Rectal smooth muscle tissue (tissue), 1 donor: ENCODE results near the gene SPON1.

Source experiments
- H3K27ac ChIP-seq: one replicate; pipeline ENCODE4 v1.7.0; 2013; ENCODE audit warnings: low read depth, low read length, inconsistent platforms
- H3K27me3 ChIP-seq: one replicate; pipeline ENCODE4 v1.7.0; 2013; ENCODE audit warnings: low read length; ENCODE audit not compliant: control insufficient read depth, insufficient read depth
- H3K36me3 ChIP-seq: one replicate; pipeline ENCODE4 v1.7.0; 2013; ENCODE audit warnings: low read length; ENCODE audit not compliant: control insufficient read depth, insufficient read depth
- H3K4me1 ChIP-seq: one replicate; pipeline ENCODE4 v1.7.0; 2013; ENCODE audit warnings: low read length; ENCODE audit not compliant: control insufficient read depth, insufficient read depth
- H3K4me3 ChIP-seq: one replicate; pipeline ENCODE4 v1.7.0; 2013; ENCODE audit warnings: low read length
- H3K9ac ChIP-seq: one replicate; pipeline ENCODE4 v1.7.0; 2013; ENCODE audit warnings: low read length

Gene SPON1

DNA sequence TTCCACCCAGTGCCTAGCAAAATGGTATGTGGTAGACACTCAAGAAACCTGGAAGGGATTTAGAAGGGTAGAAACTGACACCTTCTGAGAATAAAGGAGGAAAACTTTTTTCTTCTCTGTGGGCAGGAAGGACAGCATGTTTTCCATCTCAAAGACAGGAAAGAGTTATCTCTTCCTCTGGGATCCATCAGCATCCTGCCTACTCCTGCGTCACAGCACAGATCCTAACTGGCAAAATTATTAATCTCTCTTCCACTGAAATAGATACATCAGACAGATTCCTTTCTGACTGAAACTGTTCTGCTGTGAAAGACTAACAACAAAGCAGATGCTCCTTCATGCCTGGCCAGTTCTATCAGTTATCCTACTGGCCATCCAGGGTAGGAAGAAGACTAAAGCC lies 147.2 kb downstream of the SPON1 start:
- H3K27ac ChIP-seq, result no peak overlapping the region
- no peaks in the 10 kb centered on the region for H3K4me1 ChIP-seq
- no peaks in the 10 kb centered on the region for H3K36me3 ChIP-seq
- H3K9ac ChIP-seq, result no peak overlapping the region
- no peak overlapping the region for H3K4me3 ChIP-seq
- H3K27me3 ChIP-seq, result no peaks in the 10 kb centered on the region

DNA sequence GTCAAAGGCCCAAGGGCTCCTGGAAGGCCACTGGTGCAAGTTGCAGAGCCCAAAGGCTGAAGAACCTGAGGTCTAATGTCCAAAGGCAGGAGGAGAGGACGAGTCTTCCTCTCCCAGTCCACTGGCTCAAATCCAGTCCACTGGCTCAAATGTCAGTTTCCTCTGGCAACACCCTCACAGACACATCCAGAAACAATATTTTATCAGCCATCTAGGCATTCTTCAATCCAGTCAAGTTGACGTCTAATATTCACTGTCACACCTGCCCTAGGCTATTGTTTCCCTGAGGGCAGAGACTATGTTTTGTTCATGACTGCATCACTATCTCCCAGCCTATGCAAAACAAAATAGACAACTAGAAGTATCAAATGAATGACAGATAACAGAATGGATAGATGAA lies 148.1 kb downstream of the SPON1 start:
- Histone ChIP-seq H3K4me1 (no peaks in the 10 kb centered on the region), H3K27ac (no peak overlapping the region), H3K4me3 (no peak overlapping the region), H3K9ac (no peak overlapping the region), H3K27me3 (no peaks in the 10 kb centered on the region), H3K36me3 (no peaks in the 10 kb centered on the region)

DNA sequence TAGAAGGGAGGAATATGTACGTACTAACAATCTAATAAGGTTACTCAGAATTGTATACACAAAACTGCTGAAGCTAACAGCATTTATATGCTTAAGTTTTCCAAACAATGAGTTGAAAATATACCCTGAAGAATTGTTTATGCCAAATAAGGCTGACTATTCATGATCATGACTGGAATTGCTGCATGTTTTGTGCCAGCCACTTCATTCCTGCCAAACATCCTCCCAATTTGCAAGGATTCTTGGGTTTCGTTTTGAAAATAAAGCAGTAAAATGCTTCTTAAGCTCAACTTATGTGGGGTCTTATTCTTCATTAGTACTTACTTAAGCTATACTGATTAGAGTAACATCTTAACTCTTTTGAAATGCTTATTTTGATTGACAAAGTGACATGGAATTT lies 149.0 kb downstream of the SPON1 start:
- no peak overlapping the region for H3K9ac ChIP-seq
- H3K36me3 ChIP-seq, result no peaks in the 10 kb centered on the region
- no peak overlapping the region for H3K4me3 ChIP-seq
- H3K27me3 ChIP-seq, result no peaks in the 10 kb centered on the region
- no peaks in the 10 kb centered on the region for H3K4me1 ChIP-seq
- no peak overlapping the region for H3K27ac ChIP-seq

DNA sequence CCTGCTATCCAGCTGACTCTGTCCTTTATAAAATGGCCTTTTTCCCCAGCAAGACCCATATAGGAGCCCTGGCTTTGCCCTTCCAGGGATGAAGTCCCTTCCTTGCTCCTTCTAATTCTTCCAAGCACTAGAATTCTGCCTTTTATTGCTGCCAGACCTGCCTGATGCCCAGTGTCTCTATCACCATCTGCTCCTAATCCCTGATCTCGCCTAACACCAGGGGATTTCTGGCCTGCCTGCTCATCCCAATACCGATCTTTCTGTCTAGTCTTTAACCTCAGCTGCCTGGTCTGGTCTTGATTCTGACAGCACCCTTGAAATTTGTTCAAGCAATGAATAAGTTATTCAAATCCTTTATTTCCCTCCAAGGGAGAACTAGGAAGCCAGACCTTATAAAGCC lies 150.2 kb downstream of the SPON1 start:
- no peaks in the 10 kb centered on the region for H3K27me3 ChIP-seq
- no peak overlapping the region for H3K4me3 ChIP-seq
- no peaks in the 10 kb centered on the region for H3K36me3 ChIP-seq
- no peaks in the 10 kb centered on the region for H3K4me1 ChIP-seq
- H3K9ac ChIP-seq, result no peak overlapping the region
- H3K27ac ChIP-seq, result no peak overlapping the region

DNA sequence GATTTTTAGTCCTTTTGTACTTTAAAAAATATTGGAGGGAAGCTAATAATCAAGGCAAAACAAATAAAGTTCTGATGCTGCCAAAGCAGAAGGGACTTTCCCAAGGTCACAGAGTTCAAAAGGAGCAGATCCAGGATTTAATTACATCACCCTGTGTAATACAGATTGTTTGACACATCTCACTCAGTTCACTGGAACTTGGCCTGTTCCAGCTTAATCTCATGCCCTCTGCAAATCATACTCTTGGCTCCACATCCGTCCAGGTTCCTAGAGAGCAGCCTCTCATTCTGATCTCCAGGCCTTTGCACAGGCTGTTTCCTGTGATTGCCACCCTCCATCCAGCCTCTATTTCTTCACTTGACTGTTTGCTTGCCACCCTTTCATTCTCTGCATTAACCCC lies 151.7 kb downstream of the SPON1 start:
- no peaks in the 10 kb centered on the region for H3K36me3 ChIP-seq

DNA sequence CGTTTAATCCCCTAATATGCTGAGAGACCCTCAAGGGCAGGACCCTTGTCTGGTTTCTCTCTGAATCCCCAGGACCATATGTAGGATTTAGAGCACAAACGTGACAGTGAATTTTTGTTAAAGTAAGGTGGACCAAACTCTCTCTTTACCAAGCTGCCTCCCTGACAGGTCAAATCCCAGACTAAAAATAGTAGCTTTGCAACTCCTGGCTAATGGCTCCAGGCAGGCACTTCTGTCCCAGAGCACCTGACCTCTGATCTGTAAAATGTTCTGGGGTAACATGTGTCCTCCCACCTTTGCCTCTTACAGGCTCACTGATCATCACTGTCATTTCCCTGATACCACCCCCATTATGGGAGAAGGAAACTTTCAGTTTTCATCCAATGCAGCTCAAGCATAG lies 152.3 kb downstream of the SPON1 start:
- no peak overlapping the region for H3K9ac ChIP-seq
- no peaks in the 10 kb centered on the region for H3K36me3 ChIP-seq
- peaks cover 2% of the 10 kb centered on the region for H3K4me1 ChIP-seq
- no peak overlapping the region for H3K27ac ChIP-seq
- no peak overlapping the region for H3K4me3 ChIP-seq
- no peaks in the 10 kb centered on the region for H3K27me3 ChIP-seq

More for the DNA sequence above, 151.7 kb downstream of the SPON1 start:
- Histone ChIP-seq H3K4me3 (no peak overlapping the region), H3K27ac (no peak overlapping the region), H3K27me3 (no peaks in the 10 kb centered on the region), H3K9ac (no peak overlapping the region), H3K4me1 (peaks cover 2% of the 10 kb centered on the region)

DNA sequence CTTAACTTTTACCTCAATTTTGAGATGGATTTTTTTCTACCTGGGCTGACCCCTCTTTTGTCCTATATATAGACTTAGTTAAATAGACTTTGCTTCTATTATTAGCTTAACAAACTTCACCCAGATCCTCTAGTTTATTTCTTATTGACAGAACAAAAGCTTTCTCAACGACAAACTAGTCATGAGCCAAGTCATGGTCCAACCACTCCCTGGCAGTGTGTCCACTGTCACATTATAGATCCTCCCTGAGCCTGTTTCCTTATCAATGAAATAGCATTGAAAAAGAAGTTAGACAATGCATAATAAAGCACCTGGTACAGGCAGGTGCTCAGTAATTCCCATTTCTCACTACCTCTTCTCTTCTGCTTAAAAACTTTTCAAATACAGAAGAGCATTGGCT lies 155.1 kb downstream of the SPON1 start:
- H3K9ac ChIP-seq, result no peak overlapping the region
- peaks cover 2% of the 10 kb centered on the region for H3K4me1 ChIP-seq
- H3K36me3 ChIP-seq, result no peaks in the 10 kb centered on the region
- H3K4me3 ChIP-seq, result no peak overlapping the region
- no peak overlapping the region for H3K27ac ChIP-seq
- H3K27me3 ChIP-seq, result no peaks in the 10 kb centered on the region

DNA sequence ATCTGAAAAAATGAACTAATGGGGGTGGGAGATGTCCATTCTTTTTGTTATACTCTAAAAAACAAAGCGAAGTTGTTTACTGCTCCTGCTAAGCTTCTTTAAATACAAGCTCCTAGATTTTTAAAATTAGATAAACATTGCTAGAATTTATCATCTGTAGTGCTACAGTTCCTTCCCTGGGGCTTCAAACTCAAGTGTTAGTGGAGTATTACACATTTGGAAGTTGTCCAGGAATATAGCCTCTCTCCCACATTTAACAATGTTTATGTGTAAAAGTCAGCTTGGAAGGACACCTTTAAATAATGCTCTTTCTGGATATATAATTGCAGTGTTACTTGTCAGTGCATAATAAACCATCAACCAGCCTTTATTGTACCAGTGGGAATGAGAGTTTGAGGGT lies 155.5 kb downstream of the SPON1 start:
- Histone ChIP-seq H3K27me3 (no peaks in the 10 kb centered on the region), H3K36me3 (no peaks in the 10 kb centered on the region), H3K4me1 (peaks cover 2% of the 10 kb centered on the region), H3K9ac (no peak overlapping the region), H3K4me3 (no peak overlapping the region), H3K27ac (no peak overlapping the region)

DNA sequence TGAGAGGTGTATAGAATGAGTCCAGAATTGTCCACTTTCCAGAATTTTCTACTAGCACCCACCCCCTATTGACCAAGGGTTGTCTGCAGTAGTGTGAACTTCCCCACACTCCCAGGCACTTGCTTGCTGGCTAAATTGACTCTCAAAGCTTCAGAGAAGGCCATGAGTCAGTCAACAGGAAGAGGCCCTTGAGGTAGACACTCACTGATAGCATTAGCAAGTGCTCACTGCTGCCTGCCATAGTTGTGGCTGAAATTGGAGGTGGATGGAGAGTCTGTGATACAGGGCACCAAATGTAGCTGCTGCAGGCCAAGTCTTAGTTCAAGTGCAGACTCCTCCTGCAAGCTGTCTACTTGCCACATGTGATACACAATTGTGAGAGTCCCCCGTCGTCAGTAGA lies 156.8 kb downstream of the SPON1 start:
- H3K4me3 ChIP-seq, result no peak overlapping the region
- H3K4me1 ChIP-seq, result peaks cover 2% of the 10 kb centered on the region
- no peak overlapping the region for H3K27ac ChIP-seq
- H3K9ac ChIP-seq, result no peak overlapping the region
- H3K36me3 ChIP-seq, result no peaks in the 10 kb centered on the region
- no peaks in the 10 kb centered on the region for H3K27me3 ChIP-seq

DNA sequence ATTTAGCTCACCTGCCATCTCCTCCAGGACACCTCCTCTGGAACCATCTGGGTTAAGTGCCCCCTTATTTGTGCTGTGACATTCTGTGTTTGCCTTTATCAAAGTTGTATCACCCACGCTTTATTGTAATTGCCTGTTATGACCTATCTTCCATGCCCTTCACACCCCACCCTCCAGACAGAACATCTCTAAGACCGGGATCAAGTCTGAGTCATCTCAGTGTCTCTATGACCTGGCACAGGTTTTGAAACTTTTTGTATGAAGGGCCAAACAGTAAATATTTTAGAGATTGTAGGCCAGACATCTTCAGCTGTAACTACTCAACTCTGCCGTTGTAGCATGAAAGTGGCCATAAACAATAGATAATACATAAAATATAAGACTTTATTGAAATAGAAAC lies 161.8 kb downstream of the SPON1 start:
- Histone ChIP-seq H3K9ac (no peak overlapping the region), H3K27ac (no peak overlapping the region), H3K4me3 (no peak overlapping the region)

DNA sequence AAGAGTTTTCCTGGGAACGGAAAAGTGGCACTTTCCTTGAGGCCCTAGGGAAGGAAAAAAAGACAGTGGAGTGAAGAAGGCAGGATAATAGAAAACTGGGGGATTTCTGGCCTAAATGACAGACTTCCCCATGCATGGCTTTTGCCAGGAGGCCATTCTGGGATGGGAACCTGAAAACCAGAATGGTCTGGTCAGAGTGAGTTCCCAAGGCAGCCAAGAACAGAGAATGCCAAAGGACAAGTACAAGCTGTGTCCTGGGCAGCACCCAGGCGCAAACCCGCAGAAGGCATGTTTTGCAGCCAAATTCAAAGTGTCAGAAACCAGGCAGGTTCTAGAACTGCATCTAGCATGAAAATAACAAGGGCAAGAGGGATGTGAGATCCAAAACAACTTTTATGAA lies 162.4 kb downstream of the SPON1 start:
- no peaks in the 10 kb centered on the region for H3K36me3 ChIP-seq
- H3K9ac ChIP-seq, result no peak overlapping the region
- H3K27me3 ChIP-seq, result no peaks in the 10 kb centered on the region
- no peak overlapping the region for H3K4me3 ChIP-seq
- no peaks in the 10 kb centered on the region for H3K4me1 ChIP-seq
- H3K27ac ChIP-seq, result no peak overlapping the region

More for the DNA sequence above, 161.8 kb downstream of the SPON1 start:
- Histone ChIP-seq H3K36me3 (no peaks in the 10 kb centered on the region), H3K4me1 (no peaks in the 10 kb centered on the region), H3K27me3 (no peaks in the 10 kb centered on the region)

DNA sequence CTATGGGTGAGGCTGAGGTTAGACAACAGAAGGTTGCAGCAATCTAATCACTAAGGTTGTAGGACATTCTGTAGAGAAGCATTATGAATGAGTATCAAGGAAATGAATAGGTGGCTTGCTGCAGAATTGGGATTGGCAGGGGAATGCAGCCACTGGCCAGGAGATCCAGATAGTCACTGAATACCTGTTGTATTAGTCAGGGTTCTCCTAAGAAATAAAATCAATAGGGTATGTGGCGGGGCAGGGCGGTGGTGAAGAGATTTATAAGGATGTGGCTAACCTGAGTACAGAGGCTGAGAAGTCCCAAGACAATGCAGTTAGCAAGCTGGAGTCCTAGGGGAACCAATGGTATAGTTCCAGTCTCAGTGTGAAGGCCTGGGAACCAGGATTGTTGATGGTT lies 163.0 kb downstream of the SPON1 start:
- Histone ChIP-seq H3K9ac (no peak overlapping the region), H3K36me3 (no peaks in the 10 kb centered on the region), H3K27me3 (no peaks in the 10 kb centered on the region), H3K4me1 (no peaks in the 10 kb centered on the region), H3K27ac (no peak overlapping the region), H3K4me3 (no peak overlapping the region)

DNA sequence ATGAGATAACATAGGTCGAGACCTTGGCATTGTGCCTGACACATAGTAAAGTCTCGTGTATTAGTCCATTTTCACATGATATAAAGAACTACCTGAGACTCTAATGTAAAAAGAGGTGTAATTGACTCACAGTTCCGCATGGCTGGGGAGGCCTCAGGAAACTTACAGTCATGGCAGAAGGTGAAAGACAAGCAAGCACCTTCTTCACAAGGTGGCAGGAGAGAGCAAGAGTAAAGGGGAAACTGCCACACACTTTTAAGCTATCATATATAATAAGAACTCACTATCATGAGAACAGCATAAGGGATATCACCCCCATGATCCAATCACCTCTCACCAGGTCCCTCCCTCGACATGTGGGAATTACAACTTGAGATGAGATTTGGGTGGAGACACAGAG lies 165.2 kb downstream of the SPON1 start:
- H3K4me1 ChIP-seq, result no peaks in the 10 kb centered on the region

DNA sequence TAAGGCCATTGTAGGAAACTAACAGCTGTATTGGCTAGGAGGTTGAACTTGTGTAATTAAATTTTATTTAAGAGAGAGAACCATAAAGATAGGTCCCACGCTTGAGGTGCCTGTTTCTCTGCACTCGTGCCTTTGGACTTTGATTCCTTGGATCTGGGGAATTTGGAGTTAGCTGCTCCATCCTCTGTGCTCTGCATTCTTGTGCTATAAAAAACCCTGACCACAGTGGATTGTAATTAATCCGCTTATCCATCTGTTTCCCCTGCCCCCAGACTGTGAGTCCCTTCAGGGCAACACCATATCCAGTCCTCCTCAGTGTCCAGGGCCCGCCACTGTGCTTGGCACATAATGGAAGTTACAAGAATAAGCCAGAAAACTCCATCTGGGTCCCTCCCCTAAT lies 169.8 kb downstream of the SPON1 start:
- no peaks in the 10 kb centered on the region for H3K4me1 ChIP-seq
- H3K4me3 ChIP-seq, result no peak overlapping the region
- no peaks in the 10 kb centered on the region for H3K36me3 ChIP-seq
- no peaks in the 10 kb centered on the region for H3K27me3 ChIP-seq
- no peak overlapping the region for H3K27ac ChIP-seq
- H3K9ac ChIP-seq, result no peak overlapping the region

More for the DNA sequence above, 165.2 kb downstream of the SPON1 start:
- H3K27me3 ChIP-seq, result no peaks in the 10 kb centered on the region
- no peak overlapping the region for H3K4me3 ChIP-seq
- no peak overlapping the region for H3K9ac ChIP-seq
- no peak overlapping the region for H3K27ac ChIP-seq
- H3K36me3 ChIP-seq, result no peaks in the 10 kb centered on the region
